Mucosa of gallbladder (tissue), 1 donor: ENCODE results near the gene TNNC1. TPM values are rescaled to one million over a fixed set of nuclear protein-coding genes. Genes with fewer than 3 reads are reported as not detected.

ENCODE experiments used
- DNase-seq: peaks from one replicate; pipeline ENCODE4 v3.0.0-alpha.2; 2020; ENCODE audit warnings: low spot score
- total RNA-seq: library from RNA; stranded (reverse); gene quantifications from one replicate; pipeline ENCODE4 v1.2.1, GENCODE V29; 2021
- donor health status: DM: no; HTN: no; CAD: no.

TNNC1 gene
- total RNA-seq, 1 donor from 2014 or later, result 0.81 TPM

DNA sequence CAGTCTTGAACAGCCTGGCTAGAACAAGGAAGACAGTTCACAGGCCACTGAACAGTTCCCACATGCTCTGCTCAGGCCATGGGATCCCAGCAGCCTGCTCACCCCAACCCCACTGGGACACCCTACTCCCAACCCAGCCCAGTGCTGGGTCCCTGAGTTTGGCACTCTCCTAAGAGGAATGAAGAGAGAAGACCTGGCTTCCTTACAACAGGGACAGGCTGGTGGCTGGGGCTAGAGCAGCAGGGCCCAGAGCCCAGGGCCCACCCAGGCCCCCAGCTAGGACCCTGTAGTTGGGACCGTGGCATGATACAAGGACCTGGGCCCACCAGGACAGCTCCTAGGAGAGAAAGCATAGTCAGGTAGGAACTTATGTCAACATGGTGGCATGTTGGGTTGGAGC is 52.3 kb downstream of the TNNC1 start:
- no peak for DNase-seq

Other genes with a start within 250 kb of the TNNC1 start
- gene TLR9, start 228.4 kb downstream of the TNNC1 start, total RNA-seq, result 1.4 TPM
- gene TWF2, start 214.9 kb downstream of the TNNC1 start, total RNA-seq, result 72.8 TPM
- 33.0 TPM for gene PPM1M, start 208.3 kb downstream of the TNNC1 start, total RNA-seq
- gene WDR82, start 175.4 kb downstream of the TNNC1 start, total RNA-seq, result 71.0 TPM
- gene GLYCTK, start 166.2 kb downstream of the TNNC1 start, total RNA-seq, result 53.6 TPM
- gene DNAH1, start 137.7 kb downstream of the TNNC1 start, total RNA-seq, result 13.8 TPM
- gene BAP1, start 44.0 kb downstream of the TNNC1 start, total RNA-seq, result 71.3 TPM
- 5.4 TPM for gene PHF7, start 43.4 kb downstream of the TNNC1 start, total RNA-seq
- 11.6 TPM for gene SEMA3G, start 8.9 kb downstream of the TNNC1 start, total RNA-seq
- gene NISCH, start 1.6 kb upstream of the TNNC1 start, total RNA-seq, result 111 TPM
- gene STAB1, start 41.3 kb upstream of the TNNC1 start, total RNA-seq, result 222 TPM
- gene NT5DC2, start 79.8 kb upstream of the TNNC1 start, total RNA-seq, result 20.3 TPM
- gene UQCC5, start 82.6 kb upstream of the TNNC1 start, total RNA-seq, result 14.6 TPM
- 54.3 TPM for gene PBRM1, start 231.9 kb upstream of the TNNC1 start, total RNA-seq
- 29.4 TPM for gene GNL3, start 232.0 kb upstream of the TNNC1 start, total RNA-seq